Measurements from ENCODE around the gene UFSP2.

Gene UFSP2, protein sequence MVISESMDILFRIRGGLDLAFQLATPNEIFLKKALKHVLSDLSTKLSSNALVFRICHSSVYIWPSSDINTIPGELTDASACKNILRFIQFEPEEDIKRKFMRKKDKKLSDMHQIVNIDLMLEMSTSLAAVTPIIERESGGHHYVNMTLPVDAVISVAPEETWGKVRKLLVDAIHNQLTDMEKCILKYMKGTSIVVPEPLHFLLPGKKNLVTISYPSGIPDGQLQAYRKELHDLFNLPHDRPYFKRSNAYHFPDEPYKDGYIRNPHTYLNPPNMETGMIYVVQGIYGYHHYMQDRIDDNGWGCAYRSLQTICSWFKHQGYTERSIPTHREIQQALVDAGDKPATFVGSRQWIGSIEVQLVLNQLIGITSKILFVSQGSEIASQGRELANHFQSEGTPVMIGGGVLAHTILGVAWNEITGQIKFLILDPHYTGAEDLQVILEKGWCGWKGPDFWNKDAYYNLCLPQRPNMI

DNA sequence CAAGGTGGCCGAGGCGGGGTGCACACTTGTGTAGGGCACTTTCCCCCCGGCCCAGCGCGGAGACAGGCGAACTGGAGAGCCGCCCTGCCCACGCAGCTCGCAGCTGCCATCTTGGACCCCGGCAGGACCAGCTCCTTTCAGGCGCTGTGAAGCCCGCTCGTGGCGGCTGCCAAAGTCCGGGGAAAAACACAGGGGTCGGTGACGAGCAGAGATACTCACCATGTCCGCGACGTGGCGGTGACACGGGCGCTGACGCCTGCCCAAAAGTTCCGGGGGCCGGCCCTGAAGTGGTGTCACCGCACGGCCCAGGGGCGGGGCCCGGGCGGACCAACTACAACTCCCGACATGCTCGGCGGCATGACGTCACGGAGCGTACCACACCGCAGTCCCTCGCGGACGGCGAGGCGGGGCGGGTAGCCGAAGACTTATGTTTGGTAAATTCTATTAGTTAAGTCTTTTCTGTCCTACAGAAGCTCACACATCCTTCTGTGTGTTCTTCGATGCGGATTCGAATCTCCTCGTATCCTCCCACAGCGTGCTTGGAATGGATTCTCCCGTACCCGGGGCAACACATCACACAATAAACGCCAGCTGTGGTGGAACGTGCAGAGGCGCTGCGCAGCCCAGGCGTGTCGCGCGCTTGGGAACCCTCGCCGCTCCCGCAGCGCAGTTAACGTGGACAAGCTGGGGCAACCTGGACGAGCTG lies at the start of gene UFSP2:
UFSP2 (minus strand) TSS at position 318 of the 706 bp plus-strand sequence; CDS start at position 222, 96 bp downstream.
- Histone ChIP-seq H3K9me3 (ENCODE audit: control insufficient read depth, insufficient read depth, low read depth, low read length) (no peaks in the 10 kb centered on the region), H3K27me3 (ENCODE audit: control insufficient read depth, insufficient read depth, low read length) (no peaks in the 10 kb centered on the region), H3K36me3 (ENCODE audit: control insufficient read depth, insufficient read depth, low read length) (peaks cover 5% of the 10 kb centered on the region; the same call in 1 of the 2 replicates), H3K27ac (ENCODE audit: low read depth, low read length) (peak within 1 kb of the TSS; percentile 97), H3K4me3 (ENCODE audit: low read depth, low read length) (peak within 1 kb of the TSS; percentile 77), H3K4me1 (ENCODE audit: control insufficient read depth, insufficient read depth, low read length) (peaks cover 5% of the 10 kb centered on the region; the same call in 1 of the 2 replicates), H3K9ac (ENCODE audit: low read length) (peak within 1 kb of the TSS; percentile 100)

DNA sequence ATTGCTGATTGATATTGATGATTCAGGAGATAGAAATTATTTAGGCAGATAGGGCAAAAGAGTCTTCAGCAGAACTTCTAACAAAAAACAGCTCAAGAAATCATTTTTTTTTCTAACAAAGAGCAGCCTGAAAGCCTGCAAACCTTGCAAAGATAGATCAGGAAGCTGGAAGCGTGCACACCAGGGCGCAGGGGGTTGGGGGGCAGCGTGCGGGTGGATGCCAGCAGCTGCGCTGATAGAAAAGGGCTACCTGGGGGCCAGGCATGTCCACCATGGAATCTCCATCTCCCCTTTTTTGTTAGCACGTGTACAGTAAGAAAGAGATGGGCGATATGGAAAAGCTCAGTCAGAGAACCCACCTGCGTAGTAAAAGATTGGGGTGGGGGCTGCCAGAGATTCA lies 47.5 kb upstream of the UFSP2 start:
- Histone ChIP-seq H3K36me3 (ENCODE audit: control insufficient read depth, insufficient read depth, low read length) (no peaks in the 10 kb centered on the region), H3K9ac (ENCODE audit: low read length) (no peak overlapping the region), H3K4me3 (ENCODE audit: low read depth, low read length) (no peak overlapping the region), H3K4me1 (ENCODE audit: control insufficient read depth, insufficient read depth, low read length) (peaks cover 4% of the 10 kb centered on the region; the same call in 1 of the 2 replicates), H3K9me3 (ENCODE audit: control insufficient read depth, insufficient read depth, low read depth, low read length) (no peaks in the 10 kb centered on the region), H3K27ac (ENCODE audit: low read depth, low read length) (no peak overlapping the region), H3K27me3 (ENCODE audit: control insufficient read depth, insufficient read depth, low read length) (peaks cover 45% of the 10 kb centered on the region)

DNA sequence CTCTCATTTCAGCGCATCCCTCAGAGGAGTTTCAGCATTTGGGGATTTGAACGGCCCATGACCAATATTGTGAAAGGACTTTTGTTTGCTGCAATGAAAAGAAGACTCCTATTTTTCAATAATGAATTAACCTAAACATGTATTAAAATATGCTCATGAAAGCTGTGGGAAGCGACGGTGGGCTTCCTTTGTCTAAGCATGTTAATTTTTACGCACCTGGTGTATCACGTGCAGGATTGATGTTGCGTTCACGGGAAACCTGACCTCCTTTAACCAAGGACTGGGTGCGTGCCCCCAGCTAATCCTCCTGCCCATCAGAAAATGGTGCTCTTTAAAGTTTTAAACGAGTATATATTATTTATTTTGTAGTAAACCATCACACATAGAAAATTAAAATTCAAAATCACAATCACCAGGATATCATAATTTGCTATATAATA lies 46.4 kb upstream of the UFSP2 start:
- Histone ChIP-seq H3K9me3 (ENCODE audit: control insufficient read depth, insufficient read depth, low read depth, low read length) (no peaks in the 10 kb centered on the region), H3K4me3 (ENCODE audit: low read depth, low read length) (peak overlapping the region; percentile 81), H3K36me3 (ENCODE audit: control insufficient read depth, insufficient read depth, low read length) (no peaks in the 10 kb centered on the region), H3K27me3 (ENCODE audit: control insufficient read depth, insufficient read depth, low read length) (peaks cover 49% of the 10 kb centered on the region), H3K27ac (ENCODE audit: low read depth, low read length) (no peak overlapping the region), H3K9ac (ENCODE audit: low read length) (no peak overlapping the region), H3K4me1 (ENCODE audit: control insufficient read depth, insufficient read depth, low read length) (peaks cover 4% of the 10 kb centered on the region; the same call in 1 of the 2 replicates)

DNA sequence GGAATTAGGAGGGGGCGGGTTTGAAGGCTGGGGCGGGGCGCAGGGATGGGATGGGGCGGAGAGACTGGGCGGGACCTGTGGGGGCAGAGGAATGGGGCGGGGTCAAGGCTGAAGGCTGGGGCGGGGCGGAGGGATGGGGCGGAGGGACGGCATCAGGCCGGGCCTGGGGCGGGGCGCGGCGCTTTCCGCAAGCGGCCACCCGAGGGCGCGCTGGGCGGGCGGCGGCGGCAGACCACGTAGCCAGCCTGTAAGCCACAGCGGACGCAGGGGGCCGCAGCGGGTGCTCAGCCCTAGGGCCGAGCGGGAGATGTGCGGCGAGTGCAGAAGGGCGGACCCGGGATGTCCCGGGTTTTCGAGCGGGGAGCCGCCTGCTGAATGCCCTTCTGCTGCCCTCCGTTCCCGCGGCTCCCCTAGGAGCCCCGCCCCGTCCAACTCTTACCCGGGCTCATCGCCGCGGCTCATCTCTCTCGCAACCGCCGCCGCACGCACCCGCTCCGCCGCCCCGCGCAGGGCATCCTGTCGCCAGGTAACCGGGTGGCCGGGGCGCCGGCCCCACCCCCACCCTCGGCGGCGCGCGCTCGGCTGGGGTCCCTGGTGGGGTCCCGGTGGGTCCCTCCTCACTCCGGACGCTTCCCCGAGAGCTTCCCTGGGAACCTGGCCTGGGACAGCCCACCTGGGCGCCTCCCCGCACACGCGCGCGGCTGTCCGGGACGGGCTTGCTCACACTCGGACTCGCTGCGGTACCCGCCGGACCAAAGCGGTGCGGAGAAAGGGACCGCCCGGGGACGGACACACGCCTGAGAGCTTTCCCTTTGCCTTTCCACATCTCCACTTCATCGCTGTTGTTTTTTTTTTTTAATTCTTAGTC lies 45.7 kb upstream of the UFSP2 start, which contains the start of gene CCDC110:
CCDC110 (minus strand) TSS at position 499 of the 868 bp plus-strand sequence; CDS start at position 449, 50 bp downstream.
- Histone ChIP-seq H3K9ac (ENCODE audit: low read length) (peak within 1 kb of the TSS; percentile 36), H3K4me3 (ENCODE audit: low read depth, low read length) (peak within 1 kb of the TSS; percentile 98), H3K36me3 (ENCODE audit: control insufficient read depth, insufficient read depth, low read length) (no peaks in the 10 kb centered on the region), H3K4me1 (ENCODE audit: control insufficient read depth, insufficient read depth, low read length) (peaks cover 4% of the 10 kb centered on the region; the same call in 1 of the 2 replicates), H3K9me3 (ENCODE audit: control insufficient read depth, insufficient read depth, low read depth, low read length) (no peaks in the 10 kb centered on the region), H3K27ac (ENCODE audit: low read depth, low read length) (no peak within 1 kb of the TSS), H3K27me3 (ENCODE audit: control insufficient read depth, insufficient read depth, low read length) (peaks cover 46% of the 10 kb centered on the region)

DNA sequence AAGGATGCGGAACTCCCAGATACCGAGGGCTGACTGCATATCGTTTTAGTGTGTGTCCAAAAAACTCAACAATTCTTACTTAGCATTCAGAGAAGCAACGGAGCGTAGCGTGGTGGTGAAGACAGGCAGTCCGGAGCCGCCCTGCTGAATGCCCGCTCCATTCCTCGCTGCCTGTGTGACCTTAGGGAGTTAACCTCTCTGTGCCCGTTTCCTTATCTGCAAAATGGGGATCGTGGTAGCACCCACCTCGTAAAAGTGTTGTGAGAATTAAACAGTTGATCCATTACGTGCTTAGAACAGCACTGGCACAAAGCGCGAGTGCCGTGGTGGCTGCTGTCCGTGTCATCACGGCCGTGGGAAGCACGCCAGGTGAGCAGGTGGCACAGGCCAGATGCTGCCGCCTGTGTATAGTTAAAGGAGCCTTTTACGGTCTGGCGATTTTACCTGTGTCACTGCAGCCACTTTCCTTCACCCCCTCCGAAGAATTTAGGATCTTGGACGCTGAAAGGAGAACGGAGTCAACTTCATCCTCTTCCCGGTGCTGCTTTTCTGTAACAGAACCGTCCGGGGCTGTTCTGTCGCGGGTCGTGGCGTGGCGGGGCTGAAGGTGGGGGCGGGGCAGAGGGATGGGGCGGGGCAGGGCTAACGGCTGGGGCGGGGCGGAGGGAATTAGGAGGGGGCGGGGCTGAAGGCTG lies 44.9 kb upstream of the UFSP2 start:
- Histone ChIP-seq H3K9me3 (ENCODE audit: control insufficient read depth, insufficient read depth, low read depth, low read length) (no peaks in the 10 kb centered on the region), H3K36me3 (ENCODE audit: control insufficient read depth, insufficient read depth, low read length) (no peaks in the 10 kb centered on the region), H3K4me3 (ENCODE audit: low read depth, low read length) (peak overlapping the region; percentile 98), H3K4me1 (ENCODE audit: control insufficient read depth, insufficient read depth, low read length) (peaks cover 4% of the 10 kb centered on the region; the same call in 1 of the 2 replicates), H3K27me3 (ENCODE audit: control insufficient read depth, insufficient read depth, low read length) (peaks cover 46% of the 10 kb centered on the region), H3K9ac (ENCODE audit: low read length) (peak overlapping the region; percentile 36), H3K27ac (ENCODE audit: low read depth, low read length) (no peak overlapping the region)

DNA sequence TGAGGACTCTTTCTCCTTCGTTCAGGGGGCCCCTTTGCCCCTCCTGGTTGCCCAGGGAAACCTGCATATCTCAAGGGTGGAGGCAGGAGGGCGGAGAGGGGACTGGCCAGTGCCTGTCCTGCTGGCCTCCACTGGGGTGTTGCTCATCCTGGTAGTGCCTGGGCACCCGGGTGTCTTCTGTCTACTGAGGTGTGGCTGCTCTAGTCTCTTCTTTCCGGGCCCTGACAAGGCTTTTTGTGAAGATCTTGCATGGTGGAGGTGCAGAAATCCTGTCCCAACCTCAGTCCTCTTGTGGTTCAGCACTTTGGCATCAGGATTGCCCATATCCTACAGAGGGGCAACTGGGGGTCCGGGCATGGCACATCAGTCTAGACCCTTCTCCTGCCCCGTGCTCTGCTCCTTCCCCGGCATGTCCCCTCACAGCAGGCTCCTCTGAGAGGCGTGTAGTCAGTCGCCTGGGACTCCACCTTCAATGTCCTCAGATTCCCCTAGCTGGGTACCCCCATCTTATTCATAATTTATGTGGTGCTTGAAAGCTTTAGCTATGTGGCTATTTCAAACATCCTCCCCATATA lies 43.9 kb upstream of the UFSP2 start:
- Histone ChIP-seq H3K9me3 (ENCODE audit: control insufficient read depth, insufficient read depth, low read depth, low read length) (no peaks in the 10 kb centered on the region), H3K27ac (ENCODE audit: low read depth, low read length) (no peak overlapping the region), H3K27me3 (ENCODE audit: control insufficient read depth, insufficient read depth, low read length) (peaks cover 46% of the 10 kb centered on the region), H3K36me3 (ENCODE audit: control insufficient read depth, insufficient read depth, low read length) (no peaks in the 10 kb centered on the region), H3K4me1 (ENCODE audit: control insufficient read depth, insufficient read depth, low read length) (peaks cover 4% of the 10 kb centered on the region; the same call in 1 of the 2 replicates), H3K4me3 (ENCODE audit: low read depth, low read length) (no peak overlapping the region), H3K9ac (ENCODE audit: low read length) (no peak overlapping the region)

DNA sequence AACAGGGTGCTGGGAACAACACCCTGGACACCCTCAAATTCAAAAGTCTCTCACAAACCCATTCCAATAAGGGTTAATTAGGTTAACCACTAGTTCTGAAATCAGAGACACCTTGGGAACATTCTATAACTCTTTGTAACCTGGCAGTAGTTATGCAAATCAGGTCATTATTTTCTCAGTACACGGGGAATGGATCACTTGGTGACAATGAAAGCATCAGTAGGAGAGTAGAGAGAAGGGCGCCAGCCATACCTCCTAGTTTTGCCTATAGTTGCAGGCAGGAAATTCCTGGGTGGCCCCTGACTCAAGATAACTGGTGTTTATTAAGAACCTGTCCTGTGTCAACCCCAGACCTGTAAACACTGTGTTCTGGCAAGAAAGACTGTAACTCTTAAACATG lies 43.2 kb upstream of the UFSP2 start:
- no peaks in the 10 kb centered on the region for H3K36me3 ChIP-seq (ENCODE audit: control insufficient read depth, insufficient read depth, low read length)
- H3K4me1 ChIP-seq (ENCODE audit: control insufficient read depth, insufficient read depth, low read length) = peaks cover 8% of the 10 kb centered on the region; the same call in 1 of the 2 replicates
- peaks cover 46% of the 10 kb centered on the region for H3K27me3 ChIP-seq (ENCODE audit: control insufficient read depth, insufficient read depth, low read length)
- no peak overlapping the region for H3K9ac ChIP-seq (ENCODE audit: low read length)
- H3K4me3 ChIP-seq (ENCODE audit: low read depth, low read length) = no peak overlapping the region
- no peak overlapping the region for H3K27ac ChIP-seq (ENCODE audit: low read depth, low read length)
- no peaks in the 10 kb centered on the region for H3K9me3 ChIP-seq (ENCODE audit: control insufficient read depth, insufficient read depth, low read depth, low read length)

DNA sequence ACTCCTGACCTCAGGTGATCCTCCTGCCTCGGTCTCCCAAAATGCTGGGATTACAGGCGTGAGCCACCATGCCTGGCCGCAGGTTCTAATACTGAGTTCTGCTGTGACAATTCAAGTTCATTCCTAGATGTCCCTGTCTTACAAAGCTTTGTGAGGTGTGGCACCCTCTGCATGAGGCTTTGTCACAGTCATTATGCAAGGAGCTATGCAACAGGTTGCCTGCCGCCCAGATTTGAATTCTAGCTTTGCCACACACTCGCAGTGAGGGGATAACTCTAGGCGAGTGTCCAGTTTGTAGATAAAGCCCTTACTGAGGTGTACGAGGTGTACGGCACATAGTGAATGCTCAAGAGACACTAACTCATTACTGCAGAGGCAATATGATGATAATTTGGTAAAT lies 42.2 kb upstream of the UFSP2 start:
- H3K27ac ChIP-seq (ENCODE audit: low read depth, low read length) = no peak overlapping the region
- no peak overlapping the region for H3K4me3 ChIP-seq (ENCODE audit: low read depth, low read length)
- no peaks in the 10 kb centered on the region for H3K36me3 ChIP-seq (ENCODE audit: control insufficient read depth, insufficient read depth, low read length)
- no peak overlapping the region for H3K9ac ChIP-seq (ENCODE audit: low read length)
- H3K27me3 ChIP-seq (ENCODE audit: control insufficient read depth, insufficient read depth, low read length) = peaks cover 46% of the 10 kb centered on the region
- no peaks in the 10 kb centered on the region for H3K9me3 ChIP-seq (ENCODE audit: control insufficient read depth, insufficient read depth, low read depth, low read length)
- H3K4me1 ChIP-seq (ENCODE audit: control insufficient read depth, insufficient read depth, low read length) = peaks cover 12% of the 10 kb centered on the region; the same call in 1 of the 2 replicates

DNA sequence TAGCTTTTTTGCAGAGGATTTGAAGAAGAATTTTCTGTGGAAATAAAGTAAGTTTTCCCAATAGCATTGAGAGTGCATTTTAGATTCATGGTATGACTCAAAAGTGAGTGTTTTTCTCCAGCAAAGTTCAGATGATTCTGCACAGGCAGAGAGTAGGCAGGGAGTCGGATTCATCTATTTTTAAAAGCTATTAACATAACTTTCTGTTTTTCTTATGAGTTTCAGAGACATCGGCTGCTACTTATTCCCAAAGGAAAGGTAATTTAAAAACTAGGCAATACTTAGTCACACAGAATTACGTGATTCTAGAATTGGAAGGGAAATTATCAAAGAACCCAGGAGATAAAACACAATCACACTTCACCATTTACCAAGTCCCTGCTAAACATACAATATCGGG lies 41.3 kb upstream of the UFSP2 start:
- Histone ChIP-seq H3K9me3 (ENCODE audit: control insufficient read depth, insufficient read depth, low read depth, low read length) (no peaks in the 10 kb centered on the region), H3K4me3 (ENCODE audit: low read depth, low read length) (no peak overlapping the region), H3K36me3 (ENCODE audit: control insufficient read depth, insufficient read depth, low read length) (no peaks in the 10 kb centered on the region), H3K27me3 (ENCODE audit: control insufficient read depth, insufficient read depth, low read length) (peaks cover 42% of the 10 kb centered on the region), H3K9ac (ENCODE audit: low read length) (no peak overlapping the region), H3K27ac (ENCODE audit: low read depth, low read length) (no peak overlapping the region), H3K4me1 (ENCODE audit: control insufficient read depth, insufficient read depth, low read length) (peaks cover 12% of the 10 kb centered on the region; the same call in 1 of the 2 replicates)
